GM21717 (cell line): ENCODE results near the gene PDE1C.
"Not testable (repeated sequence)": the region's sequence is repeated elsewhere in the genome, so short reads cannot be mapped to it uniquely, and the experiment has no call there.

Experiments
- ATAC-seq: cut with Tn5 transposase; IDR thresholded peaks from one replicate; pipeline ENCODE4 v1.9.1; 2021; ENCODE audit warnings: mild to moderate bottlenecking, moderate library complexity; ENCODE audit not compliant: unreplicated experiment

The PDE1C gene

GRCh38 chr7:32070406-32071360 is at the start of gene PDE1C:
Gene PDE1C, minus strand, starts transcription at chr7:32070407.
- no peak for ATAC-seq

GRCh38 chr7:32119790-32120196 is 49.6 kb upstream of the PDE1C start:
- ATAC-seq, result no peak

GRCh38 chr7:32117837-32118236 is 47.6 kb upstream of the PDE1C start:
- ATAC-seq, result no peak

- ATAC-seq, result no peak
Observed at GRCh38 chr7:32116436-32116835, 46.2 kb upstream of the PDE1C start.

GRCh38 chr7:32115831-32116230 is 45.6 kb upstream of the PDE1C start:
- ATAC-seq, result no peak

- no peak for ATAC-seq
Observed at GRCh38 chr7:32108651-32109050, 38.4 kb upstream of the PDE1C start.

- no peak for ATAC-seq
Observed at GRCh38 chr7:32104766-32105165, 34.6 kb upstream of the PDE1C start.

- ATAC-seq, result no peak
Observed at GRCh38 chr7:32103361-32103760, 33.2 kb upstream of the PDE1C start.

- no peak for ATAC-seq
Observed at GRCh38 chr7:32102432-32102873, 32.2 kb upstream of the PDE1C start.

GRCh38 chr7:32100407-32100907 is 30.2 kb upstream of the PDE1C start:
- ATAC-seq, result no peak

- ATAC-seq, result no peak
Observed at GRCh38 chr7:32094516-32094915, 24.3 kb upstream of the PDE1C start.

GRCh38 chr7:32093415-32094408 is 23.5 kb upstream of the PDE1C start:
- no peak for ATAC-seq

GRCh38 chr7:32092346-32092745 is 22.1 kb upstream of the PDE1C start:
- no peak for ATAC-seq

- ATAC-seq, result no peak
Observed at GRCh38 chr7:32091608-32092210, 21.5 kb upstream of the PDE1C start.

GRCh38 chr7:32089678-32090077 is 19.5 kb upstream of the PDE1C start:
- ATAC-seq, result no peak

GRCh38 chr7:32089256-32089655 is 19.0 kb upstream of the PDE1C start:
- no peak for ATAC-seq

- ATAC-seq, result no peak
Observed at GRCh38 chr7:32088451-32088881, 18.3 kb upstream of the PDE1C start.

GRCh38 chr7:32079510-32079909 is 9.3 kb upstream of the PDE1C start:
- ATAC-seq, result no peak

GRCh38 chr7:32078824-32079223 is 8.6 kb upstream of the PDE1C start:
- ATAC-seq, result no peak

GRCh38 chr7:32077806-32078205 is 7.6 kb upstream of the PDE1C start:
- ATAC-seq, result no peak

GRCh38 chr7:32076802-32077201 is 6.6 kb upstream of the PDE1C start:
- not testable (repeated sequence) for ATAC-seq
